UCSD-AML1 (cell line): ENCODE results near the gene CD52.

Experiments
- DNase-seq: peaks from one replicate; lab custom pipeline; 2025; ENCODE audit not compliant: unreplicated experiment; lab: John Stamatoyannopoulos, UW

The CD52 gene, protein sequence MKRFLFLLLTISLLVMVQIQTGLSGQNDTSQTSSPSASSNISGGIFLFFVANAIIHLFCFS

DNA sequence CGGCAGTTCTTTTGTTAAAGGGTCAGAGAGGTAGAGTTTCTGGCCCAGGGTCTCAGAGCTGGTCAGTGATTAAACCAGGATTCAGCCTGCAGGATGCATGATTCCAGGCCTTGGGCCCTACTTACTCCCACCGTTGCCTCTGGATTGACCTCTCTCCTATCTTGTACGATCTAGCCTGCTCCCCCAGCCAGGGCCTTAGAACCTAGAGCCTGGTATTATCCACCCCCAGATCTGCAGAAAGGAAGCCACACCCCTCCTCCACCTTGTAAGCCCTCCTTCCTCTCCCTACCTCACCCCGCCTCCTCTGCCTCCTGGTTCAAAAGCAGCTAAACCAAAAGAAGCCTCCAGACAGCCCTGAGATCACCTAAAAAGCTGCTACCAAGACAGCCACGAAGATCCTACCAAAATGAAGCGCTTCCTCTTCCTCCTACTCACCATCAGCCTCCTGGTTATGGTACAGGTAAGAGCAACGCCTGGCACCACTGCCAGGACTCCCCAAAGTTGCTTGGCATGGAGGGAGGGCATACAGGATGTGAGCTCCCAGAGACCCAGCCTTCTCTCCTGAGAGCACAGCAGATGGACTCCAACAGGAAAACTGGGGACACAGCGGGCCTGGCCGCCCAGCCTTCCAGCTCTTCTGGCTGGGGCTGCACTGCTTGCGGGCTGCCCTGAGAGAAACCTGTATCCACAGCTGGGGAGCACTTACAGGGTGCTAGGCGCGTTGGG is at the start of gene CD52:
CD52 (plus strand) TSS at position 347 of the 726 bp plus-strand sequence; CDS start at position 407, 60 bp downstream.
- peak; percentile 64 for DNase-seq

DNA sequence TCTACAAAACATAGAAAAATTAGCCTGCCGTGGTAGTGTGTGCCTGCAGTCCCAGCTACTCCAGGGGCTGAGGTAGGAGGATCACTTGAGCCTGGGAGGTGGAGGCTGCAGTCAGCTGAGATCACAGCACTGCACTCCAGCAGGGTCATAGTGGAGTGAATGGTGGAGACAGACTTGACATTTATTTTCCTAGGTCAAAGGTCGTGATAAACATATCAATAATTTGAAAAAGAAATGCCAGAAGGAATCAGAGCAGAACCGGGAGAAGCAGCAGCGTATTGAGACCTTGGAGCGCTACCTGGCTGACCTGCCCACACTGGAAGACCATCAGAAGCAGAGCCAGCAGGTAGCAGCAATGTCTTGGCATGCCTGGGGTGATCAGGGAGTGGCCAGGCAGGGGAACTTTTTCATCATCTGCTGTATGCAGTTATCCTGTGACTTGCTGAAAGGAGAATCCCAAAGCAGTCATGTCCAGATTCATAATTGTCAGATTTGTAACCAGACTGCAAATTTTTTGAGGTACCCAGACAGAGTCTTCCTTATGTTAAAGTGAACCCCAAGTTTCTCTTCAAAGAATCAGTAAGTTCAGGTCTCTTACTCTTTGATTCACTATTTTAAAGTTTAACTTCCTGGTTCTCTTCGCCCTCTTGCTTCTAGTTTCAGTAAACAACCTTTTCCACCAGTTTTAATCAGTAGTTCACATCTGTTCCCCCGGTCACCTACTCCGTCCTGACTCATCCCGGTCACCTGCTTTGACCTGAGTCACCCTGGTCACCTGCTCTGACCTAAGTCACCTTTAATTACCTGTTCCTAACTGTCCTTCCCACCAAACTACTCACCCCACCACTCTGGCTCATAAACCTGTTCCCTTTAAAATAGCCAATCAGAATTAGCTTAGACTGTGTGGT is 49.2 kb upstream of the CD52 start:
- DNase-seq, result no peak

DNA sequence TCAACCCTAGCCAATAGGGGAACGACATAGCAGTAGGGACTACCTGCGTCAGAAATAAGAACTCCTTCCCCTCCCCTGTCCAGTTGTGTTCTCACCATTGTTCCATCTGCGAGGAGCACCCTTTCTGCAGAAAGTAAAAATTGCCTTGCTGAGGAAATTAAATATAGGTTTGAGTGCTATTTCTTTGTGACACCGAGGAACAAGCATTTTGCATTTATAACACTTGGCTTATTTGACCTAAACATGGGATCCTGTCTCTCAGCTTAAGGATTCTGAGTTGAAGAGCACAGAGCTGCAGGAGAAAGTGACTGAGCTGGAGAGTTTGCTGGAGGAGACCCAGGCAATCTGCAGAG is 48.6 kb upstream of the CD52 start:
- no peak for DNase-seq

DNA sequence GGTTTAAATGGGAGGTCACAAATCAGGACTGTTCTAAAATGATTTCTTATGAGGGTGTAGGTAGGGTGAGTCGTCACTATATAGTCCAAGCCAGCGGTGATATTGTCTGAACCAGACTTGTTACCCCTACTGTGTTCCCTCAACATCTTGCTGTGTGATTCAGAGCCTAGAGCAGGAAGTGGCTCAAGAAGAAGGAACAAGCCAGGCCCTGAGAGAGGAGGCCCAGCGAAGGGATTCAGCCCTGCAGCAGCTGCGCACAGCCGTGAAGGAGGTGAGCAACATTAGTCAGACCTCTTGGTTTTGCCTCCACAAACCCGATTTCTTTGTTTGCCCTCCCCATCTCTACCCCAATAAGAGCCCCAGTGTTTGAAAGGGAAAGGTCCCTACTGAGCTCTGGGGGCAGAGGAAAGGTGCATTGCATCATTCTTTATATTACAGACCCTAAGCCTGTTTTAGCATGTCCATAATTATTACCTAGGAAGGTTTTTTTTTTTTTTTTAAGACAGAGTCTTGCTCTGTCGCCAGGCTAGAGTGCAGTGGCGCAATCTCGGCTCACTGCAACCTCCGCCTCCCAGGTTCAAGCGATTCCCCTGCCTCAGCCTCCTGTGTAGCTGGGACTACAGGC is 42.8 kb upstream of the CD52 start:
- DNase-seq, result peak; percentile 42

DNA sequence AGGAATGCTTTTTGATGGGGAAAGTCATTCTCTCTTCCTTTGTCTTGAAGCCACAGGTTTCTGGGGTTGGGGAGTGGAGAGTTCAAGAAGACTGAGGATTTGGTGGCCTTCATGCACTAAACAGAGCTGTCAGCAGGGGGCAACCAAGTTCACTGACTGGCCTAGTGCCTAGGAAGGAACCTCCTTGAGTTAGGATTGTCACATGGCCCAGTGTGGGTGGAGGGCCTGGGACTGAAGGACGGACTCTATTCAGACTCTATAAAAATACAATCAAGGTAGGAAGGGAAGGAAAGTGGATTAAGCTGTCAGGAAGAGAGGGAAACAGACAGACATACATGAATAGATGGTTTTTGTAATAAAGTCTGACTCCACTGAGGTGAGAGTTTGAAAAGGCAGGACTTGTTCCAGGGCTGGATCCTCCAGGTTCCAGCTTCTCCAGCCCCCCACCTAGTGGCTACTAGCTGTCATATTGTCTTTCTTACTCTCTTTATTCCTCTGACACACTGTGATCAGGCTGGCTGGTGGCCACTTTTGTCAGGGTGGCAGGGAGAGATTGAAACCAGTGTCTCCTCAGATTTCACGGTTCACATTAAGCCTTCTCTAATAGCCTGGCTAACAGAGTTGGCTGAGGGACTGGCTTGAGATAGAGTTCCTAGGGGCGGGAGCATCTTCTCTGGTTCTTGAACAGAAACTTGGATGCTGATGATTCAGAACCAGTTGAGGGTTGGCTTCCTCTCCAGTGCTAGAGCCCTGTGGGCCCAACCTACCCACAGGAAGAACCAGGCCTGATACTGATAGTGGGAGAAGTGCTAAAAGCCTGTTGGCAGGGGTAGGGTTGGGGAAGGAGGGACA is 42.0 kb upstream of the CD52 start:
- DNase-seq, result peak; percentile 82

DNA sequence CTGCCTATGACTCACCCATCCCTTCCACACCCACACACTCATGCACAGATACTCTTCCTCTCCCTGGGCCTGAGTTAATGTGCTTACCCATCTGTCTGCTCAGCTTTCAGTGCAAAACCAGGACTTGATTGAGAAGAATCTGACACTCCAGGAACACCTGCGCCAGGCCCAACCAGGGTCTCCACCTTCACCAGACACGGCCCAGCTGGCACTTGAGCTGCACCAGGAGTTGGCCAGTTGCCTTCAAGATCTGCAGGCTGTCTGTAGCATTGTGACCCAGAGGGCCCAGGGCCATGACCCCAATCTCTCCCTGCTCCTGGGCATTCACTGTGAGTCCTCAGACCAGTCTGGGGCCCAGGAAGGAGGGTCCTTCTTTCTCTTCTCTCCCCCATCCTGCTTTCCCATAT is 41.3 kb upstream of the CD52 start:
- DNase-seq, result no peak

DNA sequence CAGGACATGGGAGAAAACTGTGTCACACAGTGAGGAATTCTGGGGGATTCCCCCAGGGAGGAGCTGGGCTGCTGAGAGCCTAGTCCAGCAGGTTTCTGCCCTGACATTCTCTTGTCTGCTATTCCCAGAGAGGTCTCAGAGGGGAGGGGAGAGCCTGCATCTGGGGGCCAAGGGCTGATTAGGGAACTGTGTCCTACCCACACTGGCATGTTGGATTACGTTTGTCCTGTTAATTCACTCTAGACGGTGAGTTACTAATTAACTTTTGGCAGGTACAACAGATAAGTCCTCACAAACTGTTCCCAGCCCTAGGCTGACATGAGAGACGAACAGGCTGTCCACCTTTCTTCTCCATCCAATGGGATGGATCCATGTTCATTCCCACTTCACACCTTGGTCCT is 40.5 kb upstream of the CD52 start:
- DNase-seq, result no peak

DNA sequence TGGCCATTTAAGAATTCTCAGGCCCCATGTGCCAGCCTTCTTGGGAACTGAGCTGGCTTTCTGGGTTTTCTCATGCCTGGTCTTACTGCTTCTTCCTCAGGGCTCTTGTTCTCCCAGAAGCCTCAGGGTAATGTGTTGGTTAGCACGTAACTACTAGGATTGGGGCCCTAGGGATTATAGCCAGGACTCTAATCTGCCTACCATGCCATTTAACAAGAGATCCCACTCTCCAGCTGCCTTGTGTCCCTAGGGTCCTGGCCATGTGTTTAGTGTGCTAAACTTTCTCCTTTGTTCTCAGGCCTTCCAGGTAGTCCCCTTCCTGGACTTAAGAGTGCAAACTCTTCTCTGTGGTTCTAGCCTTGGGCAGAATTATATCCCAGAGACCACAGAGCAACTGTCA is 40.0 kb upstream of the CD52 start:
- DNase-seq, result no peak

DNA sequence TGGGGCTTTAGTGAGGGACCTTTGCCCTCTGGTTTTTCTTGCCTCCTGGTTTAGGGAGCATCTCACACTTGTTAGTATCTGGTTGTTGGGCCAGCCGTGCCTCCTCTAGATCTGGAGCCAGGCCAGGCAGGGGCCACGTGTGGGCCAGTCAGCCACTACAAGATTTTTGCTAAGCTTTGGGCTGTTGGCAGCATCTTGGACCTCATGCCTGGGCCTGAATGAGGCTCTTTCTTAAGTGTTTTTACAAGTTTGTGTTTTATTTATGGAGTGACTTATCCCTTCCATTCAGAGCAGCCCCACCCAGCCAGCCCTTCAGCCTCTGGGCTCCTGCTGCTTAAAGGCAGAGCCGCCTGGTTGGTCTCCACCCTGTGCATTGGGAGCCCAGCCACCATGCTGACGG is 39.5 kb upstream of the CD52 start:
- no peak for DNase-seq

DNA sequence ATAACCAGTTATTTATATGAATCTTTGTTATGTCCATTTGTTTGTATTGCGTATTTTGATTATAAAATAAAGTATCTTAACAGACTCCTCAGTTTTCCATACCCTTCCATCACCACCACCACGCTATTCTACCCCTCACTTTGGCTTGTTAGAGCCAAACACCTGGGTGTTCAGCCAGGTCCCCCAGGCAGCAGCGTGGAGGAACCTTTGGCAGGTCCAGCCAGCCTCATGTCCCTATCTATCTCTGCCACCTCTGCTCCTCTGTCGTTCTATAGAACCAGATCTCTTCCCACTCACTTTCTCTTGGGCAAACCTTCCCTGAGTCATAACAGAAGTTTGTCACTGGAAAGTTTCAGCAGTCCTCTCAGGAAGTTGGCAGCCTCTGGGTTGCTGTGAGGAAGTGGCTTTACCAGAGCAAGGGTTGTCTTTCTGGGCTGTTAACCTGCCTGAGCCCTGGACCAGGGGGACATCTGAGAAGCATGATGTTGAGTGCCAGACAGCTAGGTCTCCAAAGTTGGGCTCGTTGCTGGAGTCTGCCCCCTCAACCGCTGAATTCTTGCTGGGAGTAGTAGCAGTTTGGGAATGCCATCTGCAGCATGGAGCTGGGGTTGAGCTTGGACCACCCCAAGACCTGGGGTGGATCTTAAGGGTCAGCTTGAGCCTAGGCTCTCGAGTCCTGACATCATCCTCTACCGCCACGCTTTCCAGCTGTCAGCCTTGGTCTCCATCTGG is 38.9 kb upstream of the CD52 start:
- peak; percentile 63 for DNase-seq

DNA sequence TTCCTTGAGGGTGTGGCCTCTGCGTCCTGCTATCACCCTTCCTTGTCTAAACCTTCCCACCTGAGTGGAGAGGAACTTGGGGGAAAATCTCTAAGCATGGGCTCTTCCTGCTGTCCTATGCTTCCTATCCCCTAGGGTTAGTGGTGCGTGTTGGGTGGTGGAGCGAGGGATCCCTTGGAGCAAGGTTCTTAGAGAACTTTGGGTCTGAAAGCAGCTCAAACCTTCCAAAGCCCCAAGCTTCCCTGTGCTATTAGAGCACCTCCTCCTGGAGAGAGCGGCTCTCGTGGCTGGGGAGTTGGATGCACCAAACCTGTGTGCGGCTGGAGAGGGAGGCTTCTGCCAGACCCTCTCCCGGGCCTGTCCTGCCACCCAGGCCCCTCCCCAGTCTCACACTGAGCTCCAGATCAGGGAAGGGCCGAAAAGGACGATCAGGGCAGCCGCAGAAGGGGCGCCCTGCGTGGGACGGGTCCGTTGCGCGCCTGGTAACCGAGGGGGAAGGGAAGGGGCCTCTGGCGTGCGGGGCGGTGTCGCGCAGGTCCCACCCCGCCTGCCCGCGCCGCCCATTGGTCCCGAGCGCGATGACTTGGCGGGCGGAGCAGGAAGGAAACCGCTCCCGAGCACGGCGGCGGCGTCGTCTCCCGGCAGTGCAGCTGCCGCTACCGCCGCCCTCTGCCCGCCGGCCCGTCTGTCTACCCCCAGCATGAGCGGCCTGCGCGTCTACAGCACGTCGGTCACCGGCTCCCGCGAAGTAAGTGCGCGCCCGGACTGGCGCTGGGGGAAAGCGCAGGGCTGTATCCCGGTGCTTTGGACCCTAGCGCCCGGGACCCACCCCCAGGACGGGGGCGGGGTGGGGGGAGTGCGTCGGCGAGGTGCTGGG is 38.1 kb upstream of the CD52 start, which contains the start of gene SH3BGRL3:
SH3BGRL3 (plus strand) TSS at position 631 of the 877 bp plus-strand sequence; CDS start at position 701, 70 bp downstream.
- peak; percentile 91 for DNase-seq

DNA sequence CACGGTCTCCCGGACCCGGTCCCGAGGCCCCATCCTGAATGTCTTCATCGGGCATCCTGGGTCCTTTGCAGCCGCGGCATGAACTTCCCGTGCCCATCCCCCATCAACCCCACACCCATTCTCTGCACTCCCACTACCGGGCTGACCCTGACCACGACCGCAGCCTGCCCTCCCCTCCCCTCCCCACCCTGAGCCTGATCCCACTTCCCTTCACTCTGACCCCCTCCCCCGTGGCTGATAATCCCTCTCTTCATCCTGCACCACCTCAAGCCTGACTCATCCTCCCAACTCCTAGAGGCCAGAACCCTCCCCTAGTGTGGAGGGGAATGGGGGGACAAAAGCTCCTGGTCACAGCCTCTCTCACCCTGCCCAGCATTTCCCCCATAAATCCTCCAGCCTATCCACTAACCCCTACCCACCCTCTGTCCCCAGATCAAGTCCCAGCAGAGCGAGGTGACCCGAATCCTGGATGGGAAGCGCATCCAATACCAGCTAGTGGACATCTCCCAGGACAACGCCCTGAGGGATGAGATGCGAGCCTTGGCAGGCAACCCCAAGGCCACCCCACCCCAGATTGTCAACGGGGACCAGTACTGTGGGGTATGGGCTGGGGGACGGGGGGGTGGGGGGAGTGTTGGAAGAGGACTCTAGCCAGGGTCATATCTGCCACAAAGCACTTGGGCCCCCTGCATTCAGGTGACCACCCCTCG is 37.3 kb upstream of the CD52 start:
- peak; percentile 81 for DNase-seq

DNA sequence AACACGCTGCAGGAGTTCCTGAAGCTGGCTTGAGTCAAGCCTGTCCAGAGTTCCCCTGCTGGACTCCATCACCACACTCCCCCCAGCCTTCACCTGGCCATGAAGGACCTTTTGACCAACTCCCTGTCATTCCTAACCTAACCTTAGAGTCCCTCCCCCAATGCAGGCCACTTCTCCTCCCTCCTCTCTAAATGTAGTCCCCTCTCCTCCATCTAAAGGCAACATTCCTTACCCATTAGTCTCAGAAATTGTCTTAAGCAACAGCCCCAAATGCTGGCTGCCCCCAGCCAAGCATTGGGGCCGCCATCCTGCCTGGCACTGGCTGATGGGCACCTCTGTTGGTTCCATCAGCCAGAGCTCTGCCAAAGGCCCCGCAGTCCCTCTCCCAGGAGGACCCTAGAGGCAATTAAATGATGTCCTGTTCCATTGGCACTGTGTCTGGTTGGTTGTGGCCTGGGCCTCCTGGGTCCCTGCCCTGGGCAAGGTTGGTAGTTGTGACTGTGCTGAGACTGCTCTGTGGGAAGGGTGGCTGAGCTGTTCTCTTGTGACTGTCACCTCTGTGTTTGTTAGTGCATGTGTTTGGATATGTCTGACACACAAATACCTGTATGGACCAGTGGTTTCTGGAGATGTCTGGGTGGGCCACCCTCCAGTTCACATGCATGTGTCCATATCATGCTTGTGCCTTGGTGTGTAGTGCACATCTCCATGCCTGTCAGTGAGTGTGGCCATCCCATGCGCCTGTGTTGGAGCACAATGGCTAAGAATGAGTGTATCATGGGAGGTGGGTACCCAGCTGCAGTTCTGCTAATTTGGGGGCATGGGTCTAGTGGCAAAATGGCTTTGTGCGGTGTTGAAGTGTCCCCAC is 36.4 kb upstream of the CD52 start:
- no peak for DNase-seq

DNA sequence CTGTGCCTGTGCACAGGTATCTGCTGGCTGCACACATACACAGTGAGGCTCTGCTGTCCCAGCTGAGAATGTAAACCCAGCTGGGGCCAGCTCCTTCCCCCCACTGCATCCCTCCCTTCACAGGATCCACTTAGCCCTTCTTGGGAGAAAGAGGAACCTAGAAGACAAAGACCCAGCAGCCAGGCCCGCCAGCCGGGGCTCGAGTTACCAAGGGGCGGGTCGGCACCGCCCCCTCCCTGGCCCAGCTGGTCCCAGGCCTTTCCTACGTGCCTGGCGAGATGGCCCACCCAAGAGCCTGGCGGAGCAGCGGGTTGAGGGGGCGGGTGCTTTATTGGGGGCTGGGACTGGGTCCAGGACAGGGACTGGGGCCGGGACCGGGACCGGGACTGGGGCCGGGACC is 35.8 kb upstream of the CD52 start:
- DNase-seq, result peak; percentile 48

DNA sequence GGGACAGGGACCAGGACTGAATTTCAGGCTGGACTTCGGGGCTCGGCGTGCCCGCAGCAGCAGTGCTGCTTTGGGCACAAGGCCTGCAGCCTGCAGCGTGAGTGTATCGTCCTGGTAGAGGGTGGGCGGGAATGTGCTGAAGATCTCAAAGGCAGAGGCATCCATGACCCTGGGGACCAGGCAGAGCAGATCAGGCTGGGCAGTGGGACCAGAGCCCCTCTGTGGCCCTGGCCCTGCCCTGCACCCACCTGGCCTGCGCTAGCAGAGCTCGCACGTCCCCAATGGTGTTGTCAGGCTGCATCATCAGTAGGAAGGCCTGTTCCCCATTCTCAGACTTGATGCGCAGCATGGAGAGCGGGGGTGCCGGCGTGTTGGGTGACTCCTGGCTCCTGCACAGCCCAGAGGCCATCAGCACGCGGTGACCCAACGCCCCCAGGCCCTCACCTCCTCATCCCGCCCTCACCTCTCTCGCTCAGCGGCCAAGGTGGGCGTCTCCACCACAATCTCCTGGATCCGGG is 35.3 kb upstream of the CD52 start:
- no peak for DNase-seq

DNA sequence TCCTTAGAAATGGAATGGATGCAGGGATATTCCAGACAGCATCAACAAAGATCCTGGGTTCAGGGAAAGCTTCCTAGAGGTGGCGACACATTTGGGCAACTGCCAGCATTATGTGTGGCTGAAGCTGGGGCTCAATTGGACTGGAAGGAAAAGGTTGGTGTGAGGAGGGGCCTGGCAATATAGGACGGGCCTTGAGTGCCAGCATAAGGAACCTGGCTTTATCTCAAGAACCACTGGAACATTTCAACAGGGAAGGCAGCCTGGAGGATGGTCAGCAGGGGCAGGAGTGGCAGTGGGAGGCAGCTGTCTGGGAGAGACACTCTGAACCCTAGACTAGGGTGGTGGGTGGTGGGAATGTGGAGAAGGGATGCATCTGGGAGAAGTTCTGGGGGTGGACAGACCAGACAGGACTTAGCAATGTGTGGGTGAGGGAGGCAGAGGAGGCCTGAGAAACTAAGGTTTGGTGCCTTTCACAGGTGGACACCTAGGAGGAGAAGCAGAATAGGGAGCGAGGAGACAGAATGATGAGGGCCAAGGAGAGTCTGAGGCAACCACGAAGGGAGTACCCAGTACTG is 34.4 kb upstream of the CD52 start:
- DNase-seq, result no peak
